GM19193 (cell line): ENCODE results near the gene FBXO45.

Experiments used
- POLR2A ChIP-seq: IDR thresholded peaks from 4 replicates; pipeline ENCODE4 v1.6.1; 2011; ENCODE audit not compliant: insufficient read depth, insufficient read length; ENCODE audit errors: extremely low read depth

Gene FBXO45

DNA sequence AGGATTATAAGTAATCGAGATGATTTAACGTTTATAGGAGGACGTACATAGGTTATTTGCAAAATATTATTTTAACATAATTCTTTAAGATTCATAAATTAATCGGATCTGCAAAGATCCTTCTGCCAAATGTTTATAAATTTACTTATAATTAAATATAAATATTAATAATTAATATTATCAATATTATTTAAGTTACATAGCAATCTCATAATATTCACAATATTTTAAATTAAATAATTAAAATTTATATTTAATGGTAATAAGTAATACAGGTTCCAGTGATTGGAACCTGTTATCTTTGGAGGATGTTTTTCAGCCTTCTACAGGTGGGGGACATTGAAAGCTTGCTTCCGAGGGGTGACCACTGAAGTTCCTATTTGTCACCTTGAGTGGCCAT lies 16.2 kb upstream of the FBXO45 start:
- TF ChIP-seq POLR2A, result no peak

DNA sequence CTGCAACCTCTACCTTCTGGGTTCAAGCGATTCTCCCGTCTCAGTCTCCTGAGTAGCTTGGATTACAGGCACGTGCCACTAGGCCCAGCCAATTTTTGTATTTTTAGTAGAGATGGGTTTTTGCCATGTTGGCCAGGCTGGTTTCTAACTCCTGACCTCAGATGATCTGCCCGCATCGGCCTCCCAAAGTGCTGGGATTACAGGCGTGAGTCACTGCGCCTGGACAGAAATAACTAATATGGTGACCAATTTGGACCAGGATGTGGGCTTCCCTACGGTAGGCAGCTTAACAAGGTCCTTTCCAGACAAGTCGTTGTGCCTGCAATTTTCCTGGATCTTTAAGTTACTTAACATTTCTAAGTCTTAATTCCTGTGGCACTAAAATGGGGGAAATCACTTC lies 14.9 kb upstream of the FBXO45 start:
- no peak for TF ChIP-seq POLR2A

- TF ChIP-seq POLR2A, result no peak
Measured at GRCh38 chr3:196554205-196554604, 14.3 kb upstream of the FBXO45 start.

GRCh38 chr3:196555295-196555694 lies 13.2 kb upstream of the FBXO45 start:
- TF ChIP-seq POLR2A, result no peak

DNA sequence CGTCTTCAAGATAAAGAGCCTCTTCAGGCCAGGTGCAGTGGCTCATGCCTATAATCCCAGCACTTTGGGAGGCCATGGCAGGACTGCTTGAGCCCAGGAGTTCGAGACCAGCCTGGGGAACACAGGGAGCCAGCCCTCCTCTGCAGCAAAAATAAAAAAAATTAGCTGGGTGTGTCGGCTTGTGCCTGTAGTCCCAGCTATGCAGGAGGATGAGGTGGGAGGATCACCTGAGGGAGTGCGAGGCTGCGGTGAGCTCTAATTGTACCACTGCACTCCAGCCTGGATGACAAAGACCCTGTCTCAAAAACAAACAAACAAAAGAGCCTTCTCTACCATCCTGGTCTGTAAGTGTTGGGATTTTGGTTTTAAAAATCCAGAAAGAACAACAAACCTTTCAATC lies 11.2 kb upstream of the FBXO45 start:
- TF ChIP-seq POLR2A, result no peak

- TF ChIP-seq POLR2A, result no peak
Measured at GRCh38 chr3:196558476-196558875, 10.0 kb upstream of the FBXO45 start.

- no peak for TF ChIP-seq POLR2A
Measured at GRCh38 chr3:196559826-196560225, 8.6 kb upstream of the FBXO45 start.

DNA sequence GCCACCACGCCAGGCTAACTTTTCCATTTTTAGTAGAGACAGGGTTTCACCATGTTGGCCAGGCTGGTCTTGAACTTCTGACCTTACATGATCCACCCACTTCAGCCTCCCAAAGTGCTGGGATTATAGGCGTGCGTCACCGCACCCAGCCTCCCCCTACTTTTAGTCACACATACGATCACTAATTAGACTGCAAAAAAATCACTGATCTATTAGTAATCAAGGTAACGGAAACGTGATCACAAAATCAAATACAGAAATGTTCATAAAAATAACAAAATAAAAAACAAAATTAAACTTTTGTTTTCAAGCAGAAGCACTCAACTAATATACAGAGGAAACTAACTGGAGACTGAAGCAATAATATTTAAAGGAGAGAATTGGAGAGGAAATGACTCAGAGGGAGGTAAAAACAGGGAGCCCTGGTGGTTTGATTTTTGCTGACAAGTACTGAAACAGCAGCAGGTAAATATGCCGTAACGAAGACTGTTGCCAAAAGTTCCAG lies 4.7 kb upstream of the FBXO45 start:
- TF ChIP-seq POLR2A, result no peak

- no peak for TF ChIP-seq POLR2A
Measured at GRCh38 chr3:196569003-196569516, 600 bp downstream of the FBXO45 start.

DNA sequence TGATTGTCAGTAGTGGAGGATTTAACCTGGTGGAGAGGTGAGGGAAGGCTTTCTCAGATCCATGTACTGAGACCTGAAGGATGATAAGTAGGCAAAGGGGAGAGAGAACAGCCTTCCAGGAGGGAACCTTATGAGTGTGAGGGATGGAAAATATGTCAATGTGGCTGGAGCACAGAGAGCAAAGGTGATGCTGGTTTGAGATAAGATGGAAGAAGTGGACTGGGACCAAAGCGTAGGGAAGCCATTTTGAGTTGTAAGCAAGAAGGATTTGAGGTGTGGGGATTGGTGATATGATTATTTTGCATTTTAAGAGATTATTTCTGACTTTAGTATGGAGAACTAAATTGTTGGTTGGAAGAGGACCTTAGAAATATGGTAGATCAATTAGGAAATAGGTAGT lies 3.9 kb downstream of the FBXO45 start:
- no peak for TF ChIP-seq POLR2A

DNA sequence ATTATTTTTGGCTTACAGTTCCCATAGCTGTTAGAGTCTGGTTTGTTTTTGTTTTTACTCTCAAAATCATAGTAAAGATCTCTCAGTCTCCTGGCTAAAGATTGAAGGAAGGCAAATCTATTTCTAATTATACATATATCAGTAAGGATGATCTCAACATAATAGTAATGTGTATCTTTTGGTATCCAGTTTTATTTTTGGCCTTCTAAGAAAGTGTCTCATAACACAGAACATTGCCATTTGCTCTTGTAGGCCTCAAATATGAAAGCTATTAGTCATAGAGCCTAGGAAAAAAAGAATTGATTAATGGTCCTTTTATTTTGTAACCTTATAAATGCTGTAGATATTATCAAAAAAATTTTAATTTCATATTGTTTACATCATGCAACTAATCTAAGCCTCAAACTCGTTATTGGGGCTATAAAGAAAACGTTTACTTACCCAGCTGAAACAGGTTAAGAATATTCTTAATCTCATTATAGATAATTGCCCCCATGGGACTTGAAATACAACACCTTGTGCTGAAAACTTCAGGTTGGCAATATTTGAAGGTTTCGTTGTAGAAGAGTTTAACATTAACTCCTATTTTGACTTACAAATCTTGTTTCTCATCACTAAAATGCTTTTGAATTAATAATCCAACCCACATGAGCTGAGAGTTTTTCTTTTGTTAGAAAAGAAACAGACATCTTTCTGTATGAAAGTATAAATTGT lies 16.7 kb downstream of the FBXO45 start:
- no peak for TF ChIP-seq POLR2A

DNA sequence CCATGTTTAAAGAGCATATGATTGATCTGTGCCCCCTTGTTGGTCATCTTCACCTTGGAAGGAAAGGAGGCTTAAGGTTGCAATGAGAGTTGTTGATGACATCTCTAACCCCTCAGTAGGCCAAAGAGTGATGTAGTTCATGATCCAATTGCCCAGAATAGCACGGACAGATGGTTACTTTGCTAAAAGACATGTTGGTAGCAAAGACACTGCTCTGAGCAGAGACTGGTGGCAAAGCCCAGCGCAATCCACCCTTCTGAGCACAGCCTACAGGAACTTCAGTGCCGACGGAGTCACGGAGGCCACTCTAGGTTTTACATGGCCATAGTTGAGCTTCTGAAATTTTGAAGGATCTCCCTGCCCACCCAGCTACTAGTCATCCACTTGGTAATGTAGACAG lies 21.8 kb downstream of the FBXO45 start:
- TF ChIP-seq POLR2A, result no peak

GRCh38 chr3:196596355-196596754 lies 27.9 kb downstream of the FBXO45 start:
- TF ChIP-seq POLR2A, result no peak

- no peak for TF ChIP-seq POLR2A
Measured at GRCh38 chr3:196599734-196600128, 31.3 kb downstream of the FBXO45 start.

DNA sequence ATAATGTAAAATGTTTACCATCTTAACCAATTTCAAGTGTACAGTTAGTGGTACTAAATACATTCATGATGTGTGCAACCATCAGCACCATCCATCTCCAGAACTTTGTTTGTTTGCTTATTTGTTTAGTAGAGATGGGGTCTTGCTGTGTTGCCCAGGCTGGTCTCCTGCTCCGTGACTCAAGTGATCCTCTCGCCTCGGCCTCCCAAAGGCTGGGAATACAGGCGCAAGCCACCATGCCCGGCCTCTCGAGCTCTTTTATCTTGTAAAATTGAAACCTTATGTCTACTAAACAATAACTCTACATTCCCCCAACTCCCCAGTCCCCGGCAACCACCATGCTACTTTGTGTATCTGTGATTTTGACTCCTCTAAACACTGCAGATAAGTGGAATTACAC lies 31.9 kb downstream of the FBXO45 start:
- no peak for TF ChIP-seq POLR2A

GRCh38 chr3:196602673-196603072 lies 34.2 kb downstream of the FBXO45 start:
- no peak for TF ChIP-seq POLR2A

- no peak for TF ChIP-seq POLR2A
Measured at GRCh38 chr3:196603683-196604082, 35.2 kb downstream of the FBXO45 start.

- TF ChIP-seq POLR2A, result no peak
Measured at GRCh38 chr3:196604548-196604947, 36.1 kb downstream of the FBXO45 start.

DNA sequence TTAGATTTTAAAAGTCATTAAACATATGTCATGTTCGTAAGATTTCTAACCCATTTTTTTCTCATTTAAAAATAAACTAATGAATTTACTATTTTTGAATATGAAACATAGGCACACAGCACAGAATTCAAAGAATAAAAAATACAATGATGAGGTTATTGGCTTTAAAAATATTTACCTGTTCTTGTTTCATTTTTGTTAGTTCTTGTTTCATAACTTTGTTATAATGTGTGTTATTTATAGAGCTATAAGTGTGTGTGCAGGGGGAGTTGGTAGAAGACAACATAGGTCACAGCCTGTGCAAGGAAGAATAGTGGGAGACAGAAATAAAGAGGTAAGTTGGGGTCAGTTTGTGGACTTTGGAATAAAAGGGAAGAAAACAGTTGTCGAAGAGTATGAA lies 40.2 kb downstream of the FBXO45 start:
- no peak for TF ChIP-seq POLR2A
